GM19468 (cell line): ENCODE data around the gene NOS3.

Experiments
- ATAC-seq: cut with Tn5 transposase; IDR thresholded peaks from one replicate; pipeline ENCODE4 v1.9.1; 2021; ENCODE audit warnings: mild to moderate bottlenecking, moderate library complexity, moderate number of reproducible peaks; ENCODE audit not compliant: unreplicated experiment; ENCODE audit errors: extremely low read depth

Gene NOS3

DNA sequence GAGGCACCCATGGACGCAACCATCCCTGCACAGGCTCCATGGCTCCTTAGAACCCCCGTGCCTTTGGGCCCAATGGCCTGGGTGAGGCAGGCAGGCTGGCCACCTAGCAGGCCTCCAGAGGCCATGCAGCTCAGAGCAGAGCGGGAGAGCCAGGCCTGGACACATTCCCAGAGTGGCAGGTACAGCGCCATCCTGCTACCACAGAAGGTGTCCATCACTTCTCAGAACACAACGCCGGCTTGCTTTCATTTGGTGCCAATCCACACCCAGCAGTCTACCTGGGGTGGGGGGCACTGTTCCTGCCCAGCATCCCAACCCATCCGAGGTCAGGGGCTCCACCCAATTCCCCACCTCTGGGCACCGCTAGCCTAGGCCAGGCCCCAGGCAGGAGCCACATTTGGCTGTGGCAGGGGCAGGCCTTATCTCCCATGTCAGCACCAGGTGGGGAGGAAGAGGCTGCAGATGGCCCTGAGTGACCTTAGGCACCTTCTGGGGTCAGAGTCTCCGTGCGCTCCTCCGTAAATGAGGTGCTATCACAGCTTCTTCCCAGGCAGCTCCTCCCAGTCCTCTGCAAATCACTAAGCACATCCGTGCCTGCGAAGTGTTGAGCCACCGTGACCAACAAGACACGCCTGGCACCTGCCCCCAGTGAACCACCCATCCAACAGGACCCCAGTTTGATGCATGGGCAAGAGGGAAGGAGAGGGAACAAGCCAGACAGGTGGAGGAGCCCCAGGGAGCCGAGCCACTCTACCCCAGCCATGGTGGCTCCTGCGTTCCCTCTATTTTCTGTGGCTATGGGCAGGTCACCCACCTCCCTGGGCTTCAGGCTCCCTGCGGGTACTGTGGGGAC is 26.9 kb upstream of the NOS3 start:
- no peak for ATAC-seq

DNA sequence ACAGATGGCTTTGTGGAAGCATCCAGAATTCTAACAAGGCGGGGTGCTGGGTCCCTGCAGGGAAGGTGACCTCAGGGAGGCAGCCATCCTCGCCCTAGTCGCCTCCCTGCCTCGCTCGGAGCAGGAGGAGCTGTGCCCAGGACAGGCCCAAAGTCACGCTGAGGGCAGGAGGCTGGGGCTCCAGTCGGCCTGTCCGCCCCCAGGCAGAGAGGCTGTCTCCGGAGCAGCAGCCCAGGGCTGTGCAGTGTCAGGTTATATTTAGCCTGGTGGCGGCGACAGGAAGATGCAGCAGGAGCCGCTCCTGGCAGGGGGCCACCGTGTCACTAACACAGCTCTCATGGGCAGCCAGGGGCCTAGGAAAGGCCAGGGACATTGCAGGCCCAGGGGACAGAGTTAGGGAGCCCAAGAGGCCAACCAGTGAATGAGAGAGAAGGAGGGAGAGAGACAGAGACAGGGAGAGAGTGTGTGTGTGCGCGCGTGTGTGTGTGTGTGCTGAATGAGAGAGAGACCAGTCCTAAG is 26.2 kb upstream of the NOS3 start:
- no peak for ATAC-seq

DNA sequence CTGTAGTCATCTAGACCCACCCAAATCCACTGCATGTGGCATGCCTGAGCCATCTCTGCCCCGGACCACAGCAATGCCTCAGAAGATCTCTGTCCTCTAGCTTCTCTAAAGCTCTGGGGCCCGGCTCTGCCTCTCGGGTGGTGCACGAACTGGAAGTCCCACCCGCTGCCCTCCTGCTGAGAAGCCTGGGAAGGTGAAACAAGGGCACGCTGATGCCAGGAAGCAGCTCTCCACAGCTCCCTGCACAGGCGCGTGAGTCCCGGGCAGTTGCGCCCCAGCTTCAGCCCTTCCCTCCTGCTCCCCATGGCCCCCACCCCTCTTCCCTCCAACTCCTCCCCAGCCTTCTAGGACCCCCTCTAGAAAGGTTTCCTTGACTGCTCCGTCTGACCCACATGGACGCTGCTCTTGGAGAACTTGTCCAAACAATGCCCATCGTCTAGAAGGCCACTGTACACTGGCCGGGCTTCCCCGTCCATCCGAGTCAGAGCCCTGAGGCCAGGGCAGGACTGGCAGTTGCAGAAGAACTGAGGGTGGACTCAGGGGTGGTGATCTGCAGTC is 25.5 kb upstream of the NOS3 start:
- ATAC-seq, result no peak

DNA sequence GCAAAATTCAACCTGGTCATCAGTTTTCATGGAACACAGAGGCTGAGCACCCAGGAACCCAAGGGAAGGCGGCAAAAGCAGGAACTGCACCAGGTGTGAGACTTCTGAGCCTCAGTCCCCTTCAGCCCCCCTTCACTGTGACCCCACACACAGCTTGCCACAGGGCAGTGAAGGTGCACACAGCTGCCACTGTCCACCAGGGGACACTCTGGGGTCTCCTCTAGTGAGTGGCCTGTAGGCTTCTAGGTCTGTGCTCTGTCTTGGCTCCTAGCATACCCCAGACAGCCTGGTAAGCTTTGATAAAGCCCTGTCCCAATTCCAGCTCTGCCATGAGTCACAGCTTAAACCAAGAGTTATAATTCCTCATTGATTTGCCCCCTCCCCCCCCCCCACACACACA is 24.8 kb upstream of the NOS3 start:
- no peak for ATAC-seq

DNA sequence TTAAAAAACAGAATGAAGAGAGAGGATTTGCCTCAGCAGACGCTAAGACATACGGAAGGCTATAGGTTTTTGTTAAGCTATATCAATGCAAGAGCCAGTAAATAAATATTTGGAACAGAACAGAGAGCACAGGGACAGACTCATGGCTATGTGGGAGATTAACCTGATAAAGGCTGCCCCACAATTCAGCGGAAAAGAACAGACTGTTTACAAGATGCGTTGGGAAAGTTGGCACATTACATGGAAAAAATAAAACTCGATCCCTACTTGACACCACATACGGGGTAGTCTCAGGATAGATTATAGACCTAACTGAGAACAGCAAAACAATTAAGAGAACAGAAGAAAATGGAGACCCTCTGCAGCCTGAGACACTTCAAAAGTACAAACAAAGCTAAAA is 23.5 kb upstream of the NOS3 start:
- ATAC-seq, result no peak

DNA sequence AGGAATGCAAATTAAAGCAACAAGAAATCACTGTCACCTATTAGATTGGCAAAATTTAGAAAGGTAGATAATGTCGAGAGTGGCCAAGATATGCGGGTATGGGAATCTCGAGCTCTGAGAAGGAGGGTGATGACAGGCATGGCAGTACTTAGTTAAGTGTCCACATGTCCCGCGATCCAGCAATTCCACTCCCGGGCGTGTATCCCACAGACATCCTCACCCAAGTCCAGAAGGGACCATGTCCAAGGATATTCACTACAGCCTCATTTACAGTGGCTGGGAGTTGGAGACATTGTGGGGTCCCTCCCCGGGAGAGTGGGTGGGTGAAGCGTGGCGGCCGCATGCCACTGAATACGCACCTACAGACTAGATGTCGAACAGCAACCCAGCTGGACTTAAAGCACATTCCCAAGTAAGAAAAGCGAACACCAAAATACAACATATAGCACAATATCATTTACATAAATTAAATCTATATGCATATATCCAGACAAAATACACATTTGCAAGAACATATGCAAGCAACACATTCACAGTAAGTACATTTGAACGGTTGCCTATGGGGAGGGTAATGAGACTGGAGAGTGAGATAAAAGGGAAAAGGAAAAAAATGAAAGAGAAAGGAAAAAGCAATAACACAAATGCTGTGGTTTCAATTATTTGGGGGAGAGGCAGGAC is 22.6 kb upstream of the NOS3 start:
- no peak for ATAC-seq

DNA sequence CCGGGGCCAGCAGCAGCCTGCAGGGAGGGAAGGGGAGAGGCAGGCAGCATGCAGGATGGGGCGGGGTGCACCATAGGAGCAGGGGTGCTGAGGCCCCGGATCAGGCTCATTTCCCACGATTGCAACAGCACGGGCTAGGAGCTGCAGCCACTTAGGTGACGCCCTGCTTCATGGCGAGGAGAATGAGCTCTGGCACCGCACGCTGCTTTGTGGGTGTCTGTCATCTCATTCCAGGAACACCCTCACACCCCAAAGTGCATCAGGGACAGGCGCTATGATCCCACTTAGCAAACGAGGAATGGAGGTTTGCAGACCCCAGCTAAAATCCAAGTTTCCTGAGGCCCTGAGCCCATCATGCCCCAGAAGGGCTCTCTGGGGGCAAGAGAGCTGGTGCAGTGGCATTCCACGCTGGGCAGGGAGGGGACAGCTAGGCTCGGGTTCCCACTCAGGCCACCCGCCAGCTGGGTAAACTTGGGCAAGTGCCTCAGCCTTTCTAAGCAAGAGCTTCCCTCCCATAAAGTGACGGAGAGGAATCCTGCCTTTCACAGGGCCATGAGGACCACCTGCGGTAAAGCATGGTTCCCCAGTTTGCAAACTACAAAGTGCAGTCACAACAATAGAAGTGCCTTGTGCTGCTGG is 22.0 kb upstream of the NOS3 start:
- ATAC-seq, result no peak

DNA sequence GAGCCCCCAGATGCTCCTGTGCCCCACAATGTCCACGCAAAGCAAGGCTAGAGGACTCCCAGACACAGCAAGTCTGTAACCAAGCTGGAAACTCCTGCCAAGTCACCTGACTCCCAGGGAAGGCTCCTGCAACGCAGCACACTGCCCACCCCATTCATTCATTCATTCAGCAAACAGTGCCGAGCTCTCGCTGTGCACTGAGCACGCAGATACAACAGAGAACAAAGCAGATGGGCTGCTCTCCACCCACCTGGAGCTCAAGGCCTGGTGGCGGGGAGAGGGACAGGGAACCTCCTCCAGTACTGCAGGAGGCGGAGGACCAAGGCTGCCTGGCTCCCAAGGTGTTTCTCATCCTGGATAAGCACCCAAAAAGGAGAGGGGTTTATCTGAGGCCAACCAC is 21.3 kb upstream of the NOS3 start:
- ATAC-seq, result no peak

DNA sequence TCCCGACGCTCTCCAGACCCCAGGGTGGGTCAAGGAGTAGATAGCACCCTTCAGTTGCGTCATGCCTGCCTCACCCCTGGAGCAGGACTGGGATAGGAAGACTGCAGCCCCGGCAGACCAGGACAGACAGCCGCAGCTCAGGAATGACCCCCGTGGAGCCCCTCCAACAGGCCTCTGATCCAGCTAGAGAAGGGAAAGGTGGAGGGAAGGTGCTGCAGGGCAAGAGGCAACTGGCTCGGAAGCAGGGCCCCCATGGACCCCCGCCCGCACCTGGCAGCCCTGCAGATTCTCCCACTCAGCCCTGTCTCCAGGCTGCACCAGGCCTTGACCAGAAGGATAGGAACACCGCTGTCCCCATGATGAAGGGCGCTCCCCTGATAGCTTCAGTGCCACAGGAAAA is 20.4 kb upstream of the NOS3 start:
- ATAC-seq, result no peak

DNA sequence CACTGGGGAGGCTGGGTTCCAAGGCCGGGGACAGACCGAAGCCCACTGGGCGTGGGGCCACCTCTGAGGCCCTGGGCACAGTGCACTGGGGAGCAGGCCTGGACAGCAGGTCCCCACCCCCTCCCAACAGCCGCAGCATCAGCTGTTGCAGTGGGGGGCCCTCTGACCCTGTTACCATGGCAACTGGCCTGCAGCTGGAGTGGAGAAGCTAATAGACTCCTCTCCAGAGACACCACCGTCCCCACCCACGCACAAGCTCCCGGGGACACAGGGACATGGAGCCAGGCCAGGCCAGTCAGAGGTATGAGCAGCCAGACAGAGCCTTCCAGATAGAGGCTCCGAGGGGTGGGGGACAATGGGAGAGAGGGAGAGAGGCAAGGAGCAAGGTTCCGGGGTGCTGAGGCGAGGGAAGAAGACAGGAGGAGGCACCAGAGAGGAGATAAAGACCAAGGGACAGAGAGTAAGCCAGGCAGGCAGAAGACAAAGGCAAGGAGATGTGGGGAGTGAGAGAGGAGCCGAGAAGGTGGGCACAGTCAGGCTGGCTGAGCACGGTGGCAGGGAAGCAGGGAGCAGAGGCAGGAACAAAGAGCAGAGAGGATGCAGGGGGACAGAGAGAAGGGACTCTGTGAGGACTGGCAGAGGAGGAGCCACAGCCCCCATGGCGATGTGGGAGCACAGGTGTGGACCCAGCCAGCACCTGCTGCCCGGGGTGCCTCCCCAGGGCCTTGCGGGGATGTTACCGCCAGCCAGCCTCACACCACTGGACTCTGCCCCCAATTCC is 19.4 kb upstream of the NOS3 start:
- no peak for ATAC-seq

DNA sequence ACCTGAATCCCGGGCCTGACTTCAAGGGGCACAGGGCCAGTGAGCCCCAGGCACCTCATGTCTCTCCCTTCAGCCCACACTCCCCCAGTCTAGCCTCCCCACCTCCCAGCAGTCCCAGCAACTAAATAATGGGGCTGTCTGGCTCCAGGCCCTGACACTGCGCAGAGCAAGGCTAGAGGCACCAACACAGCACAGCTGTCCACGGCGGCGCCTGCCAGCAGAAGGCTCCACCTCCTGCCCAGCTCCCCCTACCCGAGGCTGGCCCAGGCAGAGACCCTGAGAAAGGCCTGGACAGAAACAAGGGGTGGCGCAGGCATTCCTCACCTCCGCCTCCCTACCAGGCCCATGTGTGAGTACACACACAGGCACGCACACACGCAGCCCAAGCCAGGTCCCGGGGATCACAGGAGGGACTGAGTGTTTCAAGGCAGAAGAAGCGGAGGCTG is 18.8 kb upstream of the NOS3 start:
- no peak for ATAC-seq

DNA sequence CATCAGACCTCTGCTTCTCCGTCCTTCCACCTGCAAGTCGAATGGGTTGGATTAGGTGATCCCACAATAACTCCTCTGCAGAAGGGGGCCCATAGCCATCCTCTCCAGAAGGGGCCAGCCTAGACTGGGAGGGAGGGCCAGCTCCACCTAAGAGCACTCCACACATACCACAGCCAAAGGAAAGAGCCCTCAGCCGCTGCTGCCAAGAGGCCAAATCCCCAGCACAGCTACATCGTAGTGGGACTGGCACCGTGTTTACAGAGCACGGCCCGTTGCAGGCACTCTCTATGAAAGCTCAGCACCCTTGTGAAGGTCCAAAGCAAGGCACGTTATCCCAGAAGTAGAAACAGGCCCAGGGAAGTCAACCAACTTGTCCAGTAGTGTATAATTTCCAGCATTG is 18.1 kb upstream of the NOS3 start:
- ATAC-seq, result no peak

DNA sequence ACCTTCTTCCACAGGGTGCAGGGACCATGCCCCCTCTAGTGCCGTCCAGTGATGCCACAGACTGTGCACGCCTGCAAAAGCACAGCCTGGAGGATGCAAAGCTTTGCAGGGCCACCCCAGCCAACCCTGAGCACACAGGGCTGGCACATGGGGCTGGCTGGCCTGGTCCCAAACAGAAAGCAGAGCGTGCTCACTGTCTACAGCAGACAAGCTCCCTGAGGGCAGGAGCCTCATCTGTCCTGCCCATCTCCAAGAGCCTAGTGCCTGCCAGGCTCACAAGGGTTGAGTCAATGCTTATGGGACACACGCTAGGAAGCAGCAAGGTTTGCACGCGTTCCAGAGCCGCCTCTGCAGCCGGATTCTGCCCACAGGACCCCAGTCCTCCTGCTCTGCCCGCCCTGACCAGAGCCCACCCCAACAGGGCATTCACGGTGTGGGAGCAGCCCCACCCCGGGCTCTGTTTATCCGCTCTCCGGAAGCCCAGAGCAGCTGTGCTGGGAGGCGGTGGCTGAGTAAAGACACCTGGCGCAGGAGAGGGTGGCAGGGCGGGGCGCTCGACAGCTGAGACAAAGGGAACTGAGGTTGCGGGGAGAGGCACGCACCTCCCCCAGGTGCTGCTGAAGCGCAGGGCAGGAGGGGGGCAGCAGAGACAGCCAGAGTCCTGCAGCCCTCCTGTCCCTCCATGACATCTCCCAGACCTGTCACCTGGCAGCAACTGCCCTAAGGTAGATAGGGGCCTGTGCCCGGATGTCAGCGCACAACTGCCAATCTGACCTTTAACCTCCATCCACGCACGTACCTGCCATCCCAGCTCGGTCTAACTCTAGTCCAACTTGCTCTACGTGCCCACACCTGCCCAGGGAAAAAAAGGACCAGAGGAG is 17.0 kb upstream of the NOS3 start:
- ATAC-seq, result no peak

DNA sequence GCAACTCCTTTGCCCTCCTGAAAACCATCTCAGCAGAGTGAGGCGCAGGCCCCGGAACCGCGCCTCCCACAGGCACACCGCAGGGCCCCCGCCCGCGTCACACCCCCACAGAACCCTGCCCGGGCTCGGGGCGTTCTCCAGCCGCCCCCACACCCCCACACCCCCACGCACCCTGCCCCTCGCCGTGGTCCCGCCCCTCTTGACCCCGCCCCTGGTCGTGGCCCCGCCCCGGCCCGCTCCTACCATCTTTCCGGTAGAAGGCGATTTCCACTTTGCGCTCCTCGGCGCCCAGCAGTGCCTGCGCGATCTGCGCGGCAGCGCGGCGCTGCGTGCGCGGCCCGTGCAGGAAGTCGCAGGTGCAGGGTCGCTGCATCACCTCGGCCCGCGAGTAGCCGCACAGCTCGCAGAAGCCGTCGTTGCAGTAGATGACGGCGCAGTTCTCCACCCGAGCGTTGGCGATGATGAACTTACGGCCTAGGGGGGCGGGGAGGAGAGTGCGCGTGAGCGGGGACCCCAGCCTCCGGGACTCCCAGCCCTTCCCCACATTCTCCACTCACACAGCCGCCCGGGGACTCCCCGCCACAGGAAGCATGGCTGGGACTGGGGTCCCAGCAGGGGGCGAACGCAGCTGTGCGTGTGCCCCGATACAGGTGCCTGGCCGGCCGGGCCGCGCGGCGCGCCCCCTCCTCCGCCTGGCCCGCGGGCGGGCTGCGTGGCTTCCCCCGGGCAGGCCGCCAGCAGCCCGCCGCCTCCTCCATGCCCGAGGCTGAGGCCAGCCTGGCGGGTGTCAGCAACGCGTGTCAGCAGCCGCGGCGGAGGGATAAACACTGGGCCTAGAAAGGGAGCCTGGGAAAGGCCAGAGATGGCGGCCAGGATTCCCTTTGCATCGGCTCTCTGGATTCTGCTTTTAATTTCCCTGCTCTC is 16.1 kb upstream of the NOS3 start:
- ATAC-seq, result peak; percentile 64

DNA sequence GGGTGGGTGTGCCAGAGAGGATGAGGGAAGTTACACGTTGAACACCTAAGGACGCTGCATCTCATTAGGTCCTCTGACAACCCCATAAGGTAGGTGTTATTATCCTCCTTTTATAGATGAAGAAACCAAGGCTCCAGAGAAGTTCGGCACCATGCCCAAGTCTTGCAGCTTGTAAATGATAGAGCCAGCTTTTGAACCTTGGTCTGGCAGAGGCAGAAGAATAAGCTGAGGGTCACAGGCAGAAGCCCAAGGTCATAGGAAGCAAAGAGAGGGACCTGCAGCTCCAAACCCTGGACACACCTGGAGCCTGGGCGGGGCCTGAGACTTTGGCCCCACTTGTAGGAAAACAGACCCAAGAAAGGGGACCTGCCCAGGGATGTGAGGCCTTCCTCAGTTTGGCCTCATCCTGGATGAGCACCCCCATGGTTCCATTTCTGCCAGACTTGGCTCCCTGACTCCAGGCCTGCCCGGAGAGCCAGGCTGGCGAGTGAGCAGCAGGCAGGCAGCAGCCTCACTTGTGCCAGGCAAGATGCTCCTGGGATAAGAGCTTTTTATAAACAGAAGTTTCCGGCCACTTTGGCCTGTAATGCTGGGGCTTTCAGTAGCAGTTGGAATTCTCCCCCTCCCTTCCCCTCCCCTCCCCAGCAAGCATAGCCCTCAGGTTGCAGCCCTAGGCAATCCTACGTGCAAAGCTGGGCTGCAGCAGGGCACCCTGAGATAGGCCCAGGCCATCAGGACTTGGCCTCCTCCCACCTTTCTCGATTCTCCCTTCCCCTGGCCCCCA is 15.1 kb upstream of the NOS3 start:
- no peak for ATAC-seq

DNA sequence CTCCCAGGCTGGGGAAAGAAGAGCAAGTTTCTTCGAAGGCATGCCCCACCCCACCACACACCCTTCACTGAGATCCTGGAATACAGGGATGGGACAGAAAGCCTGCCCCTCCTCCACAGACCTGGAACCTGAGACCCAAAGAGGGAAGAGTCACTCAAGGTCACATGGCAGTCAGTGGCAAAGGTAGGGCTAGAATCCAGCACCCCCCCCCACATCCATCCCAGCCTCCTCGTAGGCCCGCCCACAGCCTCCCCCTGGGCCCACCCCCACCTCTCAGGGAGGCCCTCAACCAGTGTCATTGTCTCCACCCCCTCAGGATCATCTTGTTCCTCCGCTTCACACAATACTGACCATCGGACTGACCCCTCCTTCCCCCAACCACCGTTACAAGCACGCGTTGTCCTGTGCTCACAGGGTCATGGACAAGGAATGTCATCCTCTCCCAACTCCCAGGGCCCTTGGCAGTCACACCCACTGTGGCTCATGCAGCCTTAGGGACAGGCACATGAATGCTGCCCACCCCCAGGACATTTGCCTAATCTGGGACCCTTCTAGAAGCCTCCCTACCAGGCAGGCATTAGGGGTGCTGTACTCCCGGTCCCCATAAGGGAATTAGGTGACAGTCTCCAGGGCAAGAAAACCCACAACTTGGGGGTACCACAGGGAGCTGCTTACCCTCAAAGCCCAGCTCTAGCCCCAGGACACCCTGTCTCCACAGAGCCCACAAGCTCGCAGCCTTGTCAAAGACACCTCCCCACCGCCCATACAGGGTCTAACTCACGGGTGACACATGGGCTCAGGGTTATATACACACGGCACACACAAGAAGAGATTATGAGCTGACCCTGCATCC is 14.1 kb upstream of the NOS3 start:
- ATAC-seq, result no peak
